ENCODE results near the gene TNFAIP8. TPM values are rescaled to one million over a fixed set of nuclear protein-coding genes. Genes with fewer than 3 reads are reported as not detected.

TNFAIP8 gene
- total and polyA plus RNA-seq, 2 of the 13 experiments (the other 11 are each of a cell fraction or from before 2014, with no cell fraction given), result 6.4 to 11.2 TPM

GRCh38 chr5:119359737-119360413, 4.1 kb downstream of the TNFAIP8 start:
- in situ Hi-C loops (cut with HindIII; ENCODE audit: extremely low pct_ligation_motif_present, low pct_unique_long_range_greater_than_20kb), result no loop called here
- ATAC-seq, result no peak

GRCh38 chr5:119360905-119361593, 5.2 kb downstream of the TNFAIP8 start:
- in situ Hi-C loops (cut with HindIII; ENCODE audit: extremely low pct_ligation_motif_present, low pct_unique_long_range_greater_than_20kb), result no loop called here
- Histone ChIP-seq H3K4me3 (replicated peaks in 1 of 3; ENCODE audit: insufficient read depth in 1 of 3, low read depth in 2 of 3, low read length in 3 of 3) (no peak overlapping the region), H3K4me1 (ENCODE audit: insufficient read depth, low read length) (peaks cover 10% of the 10 kb centered on the region), H3K9me3 (ENCODE audit: low read length) (no peaks in the 10 kb centered on the region), H3K9ac (ENCODE audit: insufficient read depth, low read depth, low read length) (no peak overlapping the region), H3K36me3 (replicated peaks in 1 of 2; ENCODE audit: control insufficient read depth in 1 of 2, insufficient read depth in 2 of 2, low read length in 2 of 2) (no peaks in the 10 kb centered on the region), H3K27me3 (ENCODE audit: control insufficient read depth in 1 of 2, insufficient read depth in 2 of 2, low read length in 2 of 2) (no peaks in the 10 kb centered on the region), H2AFZ (ENCODE audit: low read length) (no peak overlapping the region), H4K20me1 (ENCODE audit: insufficient read depth, low read length) (no peaks in the 10 kb centered on the region), H3K79me2 (ENCODE audit: insufficient read depth, low read length) (no peaks in the 10 kb centered on the region), H3K4me2 (ENCODE audit: low read depth, low read length) (no peak overlapping the region), H3K27ac (ENCODE audit: extremely low read length, insufficient read depth, low read length) (no peak overlapping the region)
- ChIA-PET POLR2A (no interaction called here), CTCF (ENCODE audit: low intra/inter-chr PET ratio, low total read pairs) (no interaction called here)
- 97% methylated on average over 5 of the region's 5 CpGs for WGBS (ENCODE audit: low lambda C conversion rate)
- TF ChIP-seq CCDC6 (CRISPR knock-in tag; IDR thresholded peaks at IDR 0.05), result no peak
- 0 out of 4 replicates have a peak, but pooled peaks of 1 of the 2 experiments have one; percentile 0 for TF ChIP-seq MAFK (conservative IDR thresholded peaks at IDR 0.05 in 1 of 2, IDR thresholded peaks at IDR 0.05 in 1 of 2; ENCODE audit: low read length in 2 of 2)
- no peak for ATAC-seq
- intact Hi-C loops (cut with micrococcal nuclease; ENCODE audit: unreplicated experiment), result no loop called here
- FAIRE-seq, result no peak
- BruUV-seq (replicated peaks), result no TSS peak
- no peak for DNase-seq (ENCODE audit: low spot score)

More at GRCh38 chr5:119359737-119360413, 4.1 kb downstream of the TNFAIP8 start:
- DNase-seq (ENCODE audit: low spot score) (no peak), FAIRE-seq (no peak)
- Histone ChIP-seq H3K4me1 (ENCODE audit: insufficient read depth, low read length) (peaks cover 18% of the 10 kb centered on the region), H3K27me3 (ENCODE audit: control insufficient read depth in 1 of 2, insufficient read depth in 2 of 2, low read length in 2 of 2) (no peaks in the 10 kb centered on the region), H2AFZ (ENCODE audit: low read length) (no peak overlapping the region), H3K79me2 (ENCODE audit: insufficient read depth, low read length) (no peaks in the 10 kb centered on the region), H3K9ac (ENCODE audit: insufficient read depth, low read depth, low read length) (no peak overlapping the region), H3K9me3 (ENCODE audit: low read length) (no peaks in the 10 kb centered on the region), H3K4me3 (replicated peaks in 1 of 3; ENCODE audit: insufficient read depth in 1 of 3, low read depth in 2 of 3, low read length in 3 of 3) (no peak overlapping the region), H3K4me2 (ENCODE audit: low read depth, low read length) (no peak overlapping the region), H3K27ac (ENCODE audit: extremely low read length, insufficient read depth, low read length) (no peak overlapping the region), H3K36me3 (replicated peaks in 1 of 2; ENCODE audit: control insufficient read depth in 1 of 2, insufficient read depth in 2 of 2, low read length in 2 of 2) (no peaks in the 10 kb centered on the region), H4K20me1 (ENCODE audit: insufficient read depth, low read length) (no peaks in the 10 kb centered on the region)
- intact Hi-C loops (cut with micrococcal nuclease; ENCODE audit: unreplicated experiment), result no loop called here
- ChIA-PET POLR2A (no interaction called here), CTCF (ENCODE audit: low intra/inter-chr PET ratio, low total read pairs) (no interaction called here)
- no TSS peak for BruUV-seq (replicated peaks)
- TF ChIP-seq KDM3A (CRISPR knock-in tag; IDR thresholded peaks at IDR 0.05; ENCODE audit: low read depth) (no peak), GTF3A (CRISPR knock-in tag; conservative IDR thresholded peaks at IDR 0.05) (no peak), ZNF12 (CRISPR knock-in tag; IDR thresholded peaks at IDR 0.05) (no peak)
- 63% methylated on average over 4 of the region's 4 CpGs for WGBS (ENCODE audit: low lambda C conversion rate)

All from HepG2 (cell line).